Karpas-422 (cell line): ENCODE data around the gene HSPA1A. TPM values are rescaled to one million over a fixed set of nuclear protein-coding genes. Genes with fewer than 3 reads are reported as not detected.

ENCODE experiments used
- DNase-seq: peaks from one replicate; pipeline ENCODE4 v3.0.0-alpha.2; 2015
- H2AFZ ChIP-seq: fragments of 200-600 bp; sonication (generic); 2 replicates; pipeline ENCODE4 v1.6.1; 2014; ENCODE audit warnings: antibody characterized with exemption, low read length, mixed read lengths
- H3K27ac ChIP-seq: fragments of 200-600 bp; sonication (generic); 2 replicates; pipeline ENCODE4 v1.5.1; 2014; ENCODE audit warnings: mild to moderate bottlenecking, low read length, moderate library complexity
- H3K27me3 ChIP-seq: fragments of 200-600 bp; sonication (generic); 2 replicates; pipeline ENCODE4 v1.6.1; 2014; ENCODE audit warnings: low read length, mixed read lengths
- H3K36me3 ChIP-seq: fragments of 200-600 bp; sonication (generic); 2 replicates; pipeline ENCODE4 v1.6.1; 2014; ENCODE audit warnings: low read length, mixed read lengths; ENCODE audit not compliant: insufficient read depth
- H3K4me1 ChIP-seq: fragments of 200-600 bp; sonication (generic); 2 replicates; pipeline ENCODE4 v1.6.1; 2014; ENCODE audit warnings: mild to moderate bottlenecking, low read length, mixed read lengths
- H3K4me2 ChIP-seq: fragments of 200-600 bp; sonication (generic); 2 replicates; pipeline ENCODE4 v1.6.1; 2014; ENCODE audit warnings: low read length, low read depth, mild to moderate bottlenecking; ENCODE audit not compliant: poor library complexity, severe bottlenecking
- H3K4me3 ChIP-seq: fragments of 200-600 bp; sonication (generic); 2 replicates; pipeline ENCODE4 v1.5.1; 2014; ENCODE audit warnings: mild to moderate bottlenecking, antibody characterized with exemption, low read length, mixed read lengths
- H3K79me2 ChIP-seq: fragments of 200-600 bp; sonication (generic); 2 replicates; pipeline ENCODE4 v1.6.1; 2014; ENCODE audit warnings: mild to moderate bottlenecking, low read length, mixed read lengths
- H3K9ac ChIP-seq: fragments of 200-600 bp; sonication (generic); 2 replicates; pipeline ENCODE4 v1.6.0; 2014; ENCODE audit warnings: low read length
- H3K9me2 ChIP-seq: fragments of 200-600 bp; sonication (generic), shearing (Covaris generic); replicated peaks from 2 replicates; pipeline ENCODE4 v1.6.0; 2014; ENCODE audit warnings: mild to moderate bottlenecking, low read length, moderate library complexity; ENCODE audit not compliant: insufficient read depth
- H3K9me3 ChIP-seq: fragments of 300-700, 200-600 bp; sonication (generic); 2 replicates; pipeline ENCODE4 v1.6.1; 2014; ENCODE audit warnings: low read length, mixed read lengths
- H4K20me1 ChIP-seq: fragments of 200-600 bp; sonication (generic); 2 replicates; pipeline ENCODE4 v1.6.1; 2014; ENCODE audit warnings: mild to moderate bottlenecking, antibody characterized with exemption, low read length, low read depth; ENCODE audit not compliant: insufficient read depth
- total RNA-seq: library from RNA; depleted of rRNA; stranded (reverse); fragments of >200 nt; shearing (Covaris generic); gene quantifications from 2 replicates; pipeline ENCODE4 v1.2.3, GENCODE V29; 2014; ENCODE audit warnings: low replicate concordance

The HSPA1A gene
- total RNA-seq, 1 experiment from 2014 or later = not detected

- no peak overlapping the region for H3K4me3 ChIP-seq
- no peak overlapping the region for H3K4me2 ChIP-seq
- DNase-seq = no peak
- no peak overlapping the region for H3K9ac ChIP-seq
- no peak overlapping the region for H3K27ac ChIP-seq
- peaks cover 3% of the 10 kb centered on the region for H3K4me1 ChIP-seq
- no peaks in the 10 kb centered on the region for H3K27me3 ChIP-seq
- no peaks in the 10 kb centered on the region for H3K9me3 ChIP-seq
- no peaks in the 10 kb centered on the region for H3K36me3 ChIP-seq
- H4K20me1 ChIP-seq = no peaks in the 10 kb centered on the region
- H2AFZ ChIP-seq = no peak overlapping the region
- H3K9me2 ChIP-seq = no peaks in the 10 kb centered on the region
- no peaks in the 10 kb centered on the region for H3K79me2 ChIP-seq
Measured at GRCh38 chr6:31771992-31772358, 43.4 kb upstream of the HSPA1A start.

GRCh38 chr6:31775184-31775583 lies 40.2 kb upstream of the HSPA1A start:
- no peak overlapping the region for H3K4me3 ChIP-seq
- no peak overlapping the region for H3K9ac ChIP-seq
- no peak overlapping the region for H3K27ac ChIP-seq
- DNase-seq = no peak
- H3K9me2 ChIP-seq = no peaks in the 10 kb centered on the region
- no peak overlapping the region for H2AFZ ChIP-seq
- no peak overlapping the region for H3K4me2 ChIP-seq
- H3K9me3 ChIP-seq = no peaks in the 10 kb centered on the region
- no peaks in the 10 kb centered on the region for H3K79me2 ChIP-seq
- no peaks in the 10 kb centered on the region for H4K20me1 ChIP-seq
- peaks cover 14% of the 10 kb centered on the region for H3K4me1 ChIP-seq
- no peaks in the 10 kb centered on the region for H3K36me3 ChIP-seq
- no peaks in the 10 kb centered on the region for H3K27me3 ChIP-seq

GRCh38 chr6:31775633-31776484 lies 39.5 kb upstream of the HSPA1A start:
- no peak overlapping the region for H3K4me2 ChIP-seq

GRCh38 chr6:31776485-31776988 lies 38.8 kb upstream of the HSPA1A start:
- no peak overlapping the region for H2AFZ ChIP-seq

More at GRCh38 chr6:31775633-31776484, 39.5 kb upstream of the HSPA1A start:
- Histone ChIP-seq H3K4me3 (no peak overlapping the region), H3K79me2 (no peaks in the 10 kb centered on the region), H3K27me3 (no peaks in the 10 kb centered on the region), H3K36me3 (no peaks in the 10 kb centered on the region), H3K9ac (no peak overlapping the region), H3K9me2 (no peaks in the 10 kb centered on the region), H2AFZ (no peak overlapping the region), H3K4me1 (peaks cover 14% of the 10 kb centered on the region), H3K27ac (no peak overlapping the region), H4K20me1 (no peaks in the 10 kb centered on the region), H3K9me3 (no peaks in the 10 kb centered on the region)
- DNase-seq = no peak

GRCh38 chr6:31776989-31777666 lies 38.2 kb upstream of the HSPA1A start, which contains the start of gene VWA7:
VWA7 (minus strand) TSS chr6:31777328; CDS start chr6:31776779, 549 bp downstream.
- no peaks in the 10 kb centered on the region for H3K9me3 ChIP-seq
- H3K4me1 ChIP-seq = peaks cover 14% of the 10 kb centered on the region
- H3K27me3 ChIP-seq = no peaks in the 10 kb centered on the region
- H3K4me3 ChIP-seq = no peak within 1 kb of the TSS
- H3K79me2 ChIP-seq = no peaks in the 10 kb centered on the region
- H3K27ac ChIP-seq = no peak within 1 kb of the TSS
- no peak within 1 kb of the TSS for H3K4me2 ChIP-seq
- peaks cover 4% of the 10 kb centered on the region; the same call in 1 of the 2 replicates for H3K36me3 ChIP-seq
- no peaks in the 10 kb centered on the region for H3K9me2 ChIP-seq
- DNase-seq = peak; percentile 76
- H3K9ac ChIP-seq = no peak within 1 kb of the TSS
- no peak within 1 kb of the TSS for H2AFZ ChIP-seq
- H4K20me1 ChIP-seq = no peaks in the 10 kb centered on the region

More at GRCh38 chr6:31776485-31776988, 38.8 kb upstream of the HSPA1A start:
- Histone ChIP-seq H3K79me2 (no peaks in the 10 kb centered on the region), H3K4me1 (peaks cover 14% of the 10 kb centered on the region), H3K4me2 (no peak overlapping the region), H3K9me2 (no peaks in the 10 kb centered on the region), H3K27ac (no peak overlapping the region), H4K20me1 (no peaks in the 10 kb centered on the region), H3K9ac (no peak overlapping the region), H3K4me3 (no peak overlapping the region), H3K9me3 (no peaks in the 10 kb centered on the region), H3K27me3 (no peaks in the 10 kb centered on the region), H3K36me3 (no peaks in the 10 kb centered on the region)
- no peak for DNase-seq

GRCh38 chr6:31777667-31778050 lies 37.7 kb upstream of the HSPA1A start:
- Histone ChIP-seq H3K4me1 (peaks cover 14% of the 10 kb centered on the region), H2AFZ (no peak overlapping the region)

GRCh38 chr6:31778193-31778592 lies 37.1 kb upstream of the HSPA1A start:
- Histone ChIP-seq H3K4me2 (no peak overlapping the region), H3K79me2 (no peaks in the 10 kb centered on the region), H3K36me3 (peaks cover 9% of the 10 kb centered on the region; the same call in 1 of the 2 replicates)

More at GRCh38 chr6:31777667-31778050, 37.7 kb upstream of the HSPA1A start:
- H3K27me3 ChIP-seq = no peaks in the 10 kb centered on the region
- peaks cover 5% of the 10 kb centered on the region; the same call in 1 of the 2 replicates for H3K36me3 ChIP-seq
- H3K79me2 ChIP-seq = no peaks in the 10 kb centered on the region
- H3K9ac ChIP-seq = no peak overlapping the region
- no peaks in the 10 kb centered on the region for H3K9me2 ChIP-seq
- H3K27ac ChIP-seq = no peak overlapping the region
- no peak for DNase-seq
- no peaks in the 10 kb centered on the region for H4K20me1 ChIP-seq
- H3K4me3 ChIP-seq = no peak overlapping the region
- no peak overlapping the region for H3K4me2 ChIP-seq
- no peaks in the 10 kb centered on the region for H3K9me3 ChIP-seq

More at GRCh38 chr6:31778193-31778592, 37.1 kb upstream of the HSPA1A start:
- Histone ChIP-seq H2AFZ (no peak overlapping the region), H3K9ac (no peak overlapping the region), H3K4me3 (no peak overlapping the region), H3K4me1 (peaks cover 14% of the 10 kb centered on the region), H3K9me2 (no peaks in the 10 kb centered on the region), H3K27ac (no peak overlapping the region), H3K27me3 (no peaks in the 10 kb centered on the region), H3K9me3 (no peaks in the 10 kb centered on the region), H4K20me1 (no peaks in the 10 kb centered on the region)
- no peak for DNase-seq
